GM18951 (cell line): ENCODE results near the gene AP4E1.

Source experiments
- POLR2A ChIP-seq: IDR thresholded peaks from 4 replicates; pipeline ENCODE4 v1.6.1; 2011; ENCODE audit warnings: mild to moderate bottlenecking; ENCODE audit not compliant: insufficient read length, insufficient read depth; ENCODE audit errors: extremely low read depth
- in situ Hi-C: fragments of 300-500 bp; cut with MboI; formaldehyde crosslinking; loops from one replicate; pipeline ENCODE4 v1.12.0; 2022; ENCODE audit warnings: low sequenced_read_pairs, mixed read lengths, inconsistent platforms; ENCODE audit not compliant: unreplicated experiment

The AP4E1 gene

DNA sequence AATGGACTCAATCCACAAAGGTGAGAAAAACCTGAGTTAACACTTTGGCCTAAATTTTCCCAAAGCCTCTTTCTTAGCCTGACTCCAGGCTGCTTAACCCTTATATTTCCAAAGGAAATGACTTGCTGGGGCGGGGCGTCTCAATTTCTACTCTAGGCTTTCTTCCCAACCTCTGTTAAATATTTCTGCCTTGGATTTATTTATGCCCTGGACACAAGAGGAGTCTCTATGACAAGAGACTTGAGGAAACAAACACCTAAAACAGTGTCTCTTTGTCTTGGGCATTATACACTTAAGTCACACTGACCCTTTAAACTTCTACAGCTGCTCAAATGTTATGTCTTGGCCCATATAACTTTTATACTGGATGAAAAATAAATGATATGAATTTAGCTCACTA is 28.3 kb upstream of the AP4E1 start:
- no peak for TF ChIP-seq POLR2A
- in situ Hi-C loops: no loop called here

DNA sequence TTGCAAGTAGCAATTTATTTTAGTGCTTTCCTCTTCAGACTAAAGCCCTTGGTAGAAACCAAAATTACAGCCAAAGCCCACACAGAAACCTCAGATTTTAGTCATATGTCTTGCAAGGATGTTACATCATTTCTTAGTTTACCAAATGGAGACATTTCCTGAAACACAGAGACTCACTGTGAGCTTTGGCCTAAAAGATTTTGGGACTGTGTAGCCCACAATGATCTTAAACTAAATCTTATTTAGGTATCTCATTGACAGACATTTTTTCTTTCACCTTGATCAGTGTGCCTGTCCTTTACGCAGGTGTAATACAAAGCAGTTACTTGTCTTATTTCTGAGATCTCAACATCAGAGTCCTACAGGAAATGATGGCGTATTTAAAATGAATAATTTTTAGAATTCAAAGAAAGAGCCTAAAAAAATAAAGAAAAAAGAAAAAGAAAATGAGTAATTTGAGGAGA is 27.8 kb upstream of the AP4E1 start:
- no peak for TF ChIP-seq POLR2A

DNA sequence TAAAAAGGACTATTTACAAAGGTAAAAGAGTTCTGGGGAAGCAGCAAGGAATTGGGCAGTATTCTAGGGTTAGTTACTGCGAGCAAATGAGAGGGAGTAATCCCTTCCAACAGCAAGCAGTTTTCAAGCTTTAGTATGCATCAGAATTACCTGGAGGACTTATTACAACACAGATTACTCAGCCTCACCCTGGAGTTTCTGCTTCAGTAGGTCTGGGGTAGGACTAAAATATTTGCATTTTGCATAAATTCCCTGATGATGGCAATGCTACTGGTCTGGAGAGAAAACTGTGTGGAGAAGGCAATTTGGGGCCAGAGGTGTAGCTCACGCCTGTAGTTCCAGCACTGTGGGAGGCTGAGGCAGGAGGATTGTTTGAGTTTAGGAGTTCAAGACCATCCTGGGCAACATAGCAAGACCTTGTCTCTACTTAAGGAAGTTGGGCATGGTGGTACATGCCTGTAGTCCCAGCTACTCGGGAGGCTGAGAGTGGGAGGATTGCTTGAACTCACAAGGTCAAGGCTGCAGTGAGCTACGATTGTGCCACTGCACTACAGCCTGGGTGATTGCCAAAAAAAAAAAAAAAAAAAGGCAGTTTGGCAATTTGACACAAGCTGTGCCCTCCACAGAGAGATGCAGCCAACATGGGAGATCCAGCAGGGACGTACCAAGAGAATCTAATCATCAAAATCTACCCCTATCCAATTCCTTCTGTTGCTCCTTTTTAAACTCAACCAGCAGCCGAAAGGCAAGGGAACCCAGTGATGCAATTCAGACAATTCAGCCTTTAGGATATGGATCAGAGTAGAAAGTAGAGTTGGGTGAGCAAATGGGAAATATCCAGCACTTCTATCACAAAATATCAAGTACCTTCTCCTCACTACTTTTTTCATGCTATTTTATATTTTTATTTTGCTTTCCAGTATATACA is 27.1 kb upstream of the AP4E1 start:
- in situ Hi-C loops: no loop called here
- TF ChIP-seq POLR2A: no peak

More for the DNA sequence above, 27.8 kb upstream of the AP4E1 start:
- in situ Hi-C loops: no loop called here

DNA sequence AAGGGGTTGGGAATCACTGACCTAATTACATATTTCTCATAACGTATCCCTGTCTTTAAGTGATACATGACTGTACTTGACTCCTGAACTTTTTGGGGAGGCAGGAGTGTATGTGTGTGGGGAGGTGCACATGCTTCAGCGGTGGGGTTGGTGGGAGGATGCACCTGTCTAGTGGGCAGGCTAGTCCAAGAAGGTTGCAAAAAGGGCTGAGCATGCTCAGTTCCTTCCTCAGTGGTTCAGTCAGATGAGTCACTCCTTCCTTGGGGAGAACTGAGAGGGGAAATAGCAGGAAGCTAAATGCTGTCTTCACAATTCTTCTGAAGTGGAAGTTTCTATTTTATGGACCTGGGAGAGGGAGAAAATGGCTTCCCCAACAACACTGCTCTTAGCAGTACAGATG is 24.6 kb upstream of the AP4E1 start:
- TF ChIP-seq POLR2A: no peak
- in situ Hi-C loops: no loop called here

DNA sequence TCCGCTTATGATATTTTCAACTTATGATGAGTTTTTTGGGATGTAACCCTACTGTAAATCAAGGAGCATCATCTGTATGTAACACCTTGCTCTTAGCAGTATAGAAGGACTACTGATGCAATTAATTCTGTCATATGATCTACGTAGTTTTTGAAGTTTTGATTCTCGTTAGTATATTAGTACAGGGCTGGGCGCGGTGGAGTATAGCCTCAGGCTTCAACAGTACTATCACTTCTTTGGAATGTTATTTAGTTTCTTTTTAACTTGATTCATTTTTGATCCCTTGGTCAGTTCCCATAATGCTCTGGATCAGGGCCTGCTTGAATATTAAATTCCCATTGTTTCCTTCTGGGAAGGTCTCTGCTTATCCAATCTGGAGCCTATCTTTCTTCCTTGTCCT is 23.9 kb upstream of the AP4E1 start:
- no peak for TF ChIP-seq POLR2A
- in situ Hi-C loops: no loop called here

DNA sequence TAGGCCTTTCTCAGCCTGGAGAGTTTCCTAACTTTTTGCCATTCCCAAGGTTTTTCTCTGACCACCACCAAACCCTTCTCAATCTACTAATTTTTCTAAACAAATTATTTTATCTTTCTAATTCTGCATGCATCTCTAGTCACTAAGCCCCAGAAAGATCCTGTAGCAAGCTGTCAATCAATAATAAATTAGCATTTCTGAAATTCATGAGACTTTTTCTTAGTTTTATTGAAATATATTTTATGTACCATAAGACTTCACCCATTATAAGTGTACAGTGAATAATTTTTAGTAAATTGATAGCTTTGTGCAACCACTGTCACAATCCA is 22.4 kb upstream of the AP4E1 start:
- in situ Hi-C loops: no loop called here
- no peak for TF ChIP-seq POLR2A

DNA sequence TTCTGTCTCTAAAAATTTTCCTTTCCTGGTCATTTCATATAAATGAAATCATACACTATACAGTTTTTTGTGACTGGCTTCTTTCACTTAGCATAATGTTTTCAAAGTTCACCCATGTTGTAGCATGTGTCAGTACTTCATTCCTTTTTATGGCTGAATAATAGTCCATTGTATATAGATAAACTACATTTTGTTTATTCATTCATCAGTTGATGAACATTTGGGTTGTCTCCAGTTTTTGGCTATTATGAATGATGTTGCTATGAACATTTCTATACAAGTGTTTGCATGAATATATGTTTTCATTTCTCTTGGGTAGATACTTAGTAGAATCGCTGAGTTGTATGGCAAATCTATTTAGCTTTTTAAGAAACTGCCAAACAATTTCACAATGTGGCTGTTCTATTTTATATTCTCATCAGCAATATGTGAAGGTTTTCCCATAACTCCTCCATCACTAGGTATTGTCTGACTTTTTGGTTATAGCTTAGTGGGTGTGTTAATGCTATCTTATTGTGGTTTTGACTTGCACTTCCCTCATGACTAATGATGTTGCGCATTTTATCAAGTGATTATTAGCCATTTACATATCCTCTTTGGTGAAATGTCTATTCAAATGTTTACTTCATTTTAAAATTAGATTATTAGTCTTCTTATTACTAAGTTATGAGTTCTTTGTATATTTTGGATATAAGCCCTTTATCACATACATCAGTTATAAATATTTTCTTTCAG is 21.7 kb upstream of the AP4E1 start:
- TF ChIP-seq POLR2A: no peak
- in situ Hi-C loops: no loop called here

DNA sequence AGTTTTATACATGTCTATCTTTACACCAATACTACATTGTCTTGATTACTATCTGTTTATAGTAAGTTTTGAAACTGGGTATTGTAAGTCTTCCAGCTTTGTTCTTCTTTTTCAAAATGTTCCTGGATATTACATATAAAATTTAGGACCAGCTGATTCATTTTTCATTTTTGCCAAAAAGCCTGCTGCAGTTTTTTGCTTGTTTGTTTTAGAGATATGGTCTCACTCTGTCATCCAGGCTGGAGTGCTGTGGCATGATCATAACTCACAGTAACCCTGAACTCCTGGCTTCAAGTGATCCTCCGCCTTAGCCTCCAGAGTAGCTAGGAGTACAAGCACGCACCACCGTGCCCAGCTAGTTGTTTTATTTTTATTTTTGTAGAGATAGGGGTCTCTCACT is 20.4 kb upstream of the AP4E1 start:
- in situ Hi-C loops: no loop called here
- no peak for TF ChIP-seq POLR2A

DNA sequence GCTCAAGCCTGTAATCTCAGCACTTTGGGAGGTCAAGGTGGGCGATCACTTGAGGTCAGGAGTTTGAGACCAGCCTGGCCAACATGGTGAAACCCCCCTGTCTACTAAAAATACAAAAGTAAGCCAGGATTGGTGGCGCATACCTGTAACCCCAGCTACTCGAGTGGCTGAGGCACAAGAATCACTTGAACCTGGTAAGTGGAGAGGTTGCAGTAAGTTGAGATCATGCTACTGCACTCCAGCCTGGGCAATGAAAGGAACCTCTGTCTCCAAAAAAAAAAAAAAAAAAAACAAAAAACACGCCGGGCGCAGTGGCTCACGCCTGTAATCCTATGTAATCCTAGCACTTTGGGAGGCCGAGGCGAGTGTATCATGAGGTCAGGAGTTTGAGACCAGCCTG is 18.9 kb upstream of the AP4E1 start:
- in situ Hi-C loops: no loop called here
- TF ChIP-seq POLR2A: no peak

DNA sequence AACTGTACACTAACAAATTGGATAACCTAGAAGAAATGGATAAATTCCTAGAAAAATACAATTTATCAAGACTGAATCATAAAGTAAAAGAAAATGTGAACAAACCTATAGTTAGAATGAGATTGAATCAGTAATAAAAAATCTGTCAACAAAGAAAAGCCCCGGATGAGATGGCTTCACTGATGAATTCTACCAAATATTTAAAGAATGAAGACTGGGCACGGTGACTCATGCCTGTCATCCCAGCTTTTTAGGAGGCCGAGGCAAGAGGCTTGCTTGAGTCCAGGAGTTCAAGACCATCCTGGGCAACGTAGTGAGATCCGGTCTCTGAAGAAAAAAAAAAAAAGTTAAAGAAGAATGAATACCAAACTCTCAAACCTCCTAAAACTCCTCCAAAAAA is 17.7 kb upstream of the AP4E1 start:
- in situ Hi-C loops: no loop called here
- no peak for TF ChIP-seq POLR2A

DNA sequence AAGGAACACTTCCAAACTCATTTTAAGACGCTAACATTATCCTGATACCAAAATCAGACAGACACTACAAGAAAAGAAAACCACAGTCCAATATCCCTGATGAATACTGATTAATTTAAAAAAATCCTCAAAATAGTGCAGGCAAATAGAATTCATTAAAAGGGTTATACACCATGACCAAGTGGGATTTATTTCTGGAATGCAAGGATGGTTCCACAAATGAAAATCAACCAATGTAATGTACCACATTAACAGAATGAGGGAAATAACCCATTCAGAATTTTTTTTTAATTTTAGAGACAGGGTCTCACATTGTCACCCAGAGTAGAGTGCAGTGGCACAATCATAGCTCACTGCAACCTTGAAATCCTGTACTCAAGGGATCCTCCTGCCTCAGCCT is 17.3 kb upstream of the AP4E1 start:
- in situ Hi-C loops: no loop called here
- TF ChIP-seq POLR2A: no peak

DNA sequence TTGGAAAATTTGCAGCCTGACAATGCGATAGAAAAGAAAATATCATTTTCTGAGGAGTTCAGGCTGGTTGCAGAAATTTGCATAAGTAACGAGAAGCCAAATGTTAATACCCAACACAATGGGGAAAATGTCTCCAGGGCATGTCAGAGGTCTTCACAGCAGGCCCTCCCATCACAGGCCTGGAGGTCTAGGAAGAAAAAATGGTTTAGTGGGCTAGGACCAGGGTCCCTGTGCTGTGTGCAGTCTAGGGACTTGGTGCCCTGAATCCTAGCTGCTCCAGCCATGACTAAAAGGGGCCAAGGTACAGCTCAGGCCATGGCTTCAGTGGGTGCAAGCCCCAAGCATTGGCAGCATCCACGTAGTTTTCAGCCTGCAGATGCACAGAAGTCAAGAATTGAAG is 14.5 kb upstream of the AP4E1 start:
- TF ChIP-seq POLR2A: no peak
- in situ Hi-C loops: no loop called here

DNA sequence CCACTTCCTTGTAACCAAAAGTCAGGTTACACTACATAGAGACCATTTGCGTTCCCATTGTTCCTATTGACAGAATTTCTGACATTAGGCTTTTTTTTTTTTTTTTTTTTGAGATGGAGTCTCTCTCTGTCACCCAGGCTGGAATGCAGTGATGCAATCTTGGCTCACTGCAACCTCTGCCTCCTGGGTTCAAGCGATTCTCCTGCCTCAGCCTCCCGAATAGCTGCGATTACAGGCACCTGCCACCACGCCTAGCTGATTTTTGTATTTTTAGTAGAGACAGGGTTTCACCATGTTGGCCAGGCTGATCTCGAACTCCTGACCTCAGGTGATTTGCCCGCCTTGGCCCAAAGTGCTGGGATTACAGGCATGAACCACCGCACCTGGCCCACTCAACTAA is 7.1 kb upstream of the AP4E1 start:
- in situ Hi-C loops: loop anchor here (10.0 kb wide), 1 partner anchor 217 kb away; the partner anchor contains the start of gene TRPM7

DNA sequence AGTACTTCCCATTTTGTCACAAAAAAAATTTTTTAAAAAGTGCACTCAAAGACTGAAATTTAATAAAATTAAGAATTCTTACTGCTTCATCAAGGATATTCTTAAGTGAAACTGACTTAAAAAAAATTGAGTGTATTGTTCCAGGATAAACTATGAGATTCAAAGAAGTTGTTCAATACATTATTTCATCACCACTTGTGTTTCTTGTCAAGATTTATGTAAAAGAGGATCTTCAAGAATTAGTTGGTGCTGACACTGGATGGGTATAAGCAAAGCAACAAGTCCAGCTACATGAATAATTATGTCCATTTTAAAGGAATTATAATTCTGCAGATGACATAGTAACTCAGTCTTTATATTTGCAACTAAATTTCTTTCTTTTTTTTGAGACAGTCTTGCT is 4.3 kb upstream of the AP4E1 start:
- TF ChIP-seq POLR2A: no peak
- in situ Hi-C loops: loop anchor here (10.0 kb wide), 1 partner anchor 219 kb away; the partner anchor contains the start of gene TRPM7
